ENCODE data around the gene ARRDC5.

DNA sequence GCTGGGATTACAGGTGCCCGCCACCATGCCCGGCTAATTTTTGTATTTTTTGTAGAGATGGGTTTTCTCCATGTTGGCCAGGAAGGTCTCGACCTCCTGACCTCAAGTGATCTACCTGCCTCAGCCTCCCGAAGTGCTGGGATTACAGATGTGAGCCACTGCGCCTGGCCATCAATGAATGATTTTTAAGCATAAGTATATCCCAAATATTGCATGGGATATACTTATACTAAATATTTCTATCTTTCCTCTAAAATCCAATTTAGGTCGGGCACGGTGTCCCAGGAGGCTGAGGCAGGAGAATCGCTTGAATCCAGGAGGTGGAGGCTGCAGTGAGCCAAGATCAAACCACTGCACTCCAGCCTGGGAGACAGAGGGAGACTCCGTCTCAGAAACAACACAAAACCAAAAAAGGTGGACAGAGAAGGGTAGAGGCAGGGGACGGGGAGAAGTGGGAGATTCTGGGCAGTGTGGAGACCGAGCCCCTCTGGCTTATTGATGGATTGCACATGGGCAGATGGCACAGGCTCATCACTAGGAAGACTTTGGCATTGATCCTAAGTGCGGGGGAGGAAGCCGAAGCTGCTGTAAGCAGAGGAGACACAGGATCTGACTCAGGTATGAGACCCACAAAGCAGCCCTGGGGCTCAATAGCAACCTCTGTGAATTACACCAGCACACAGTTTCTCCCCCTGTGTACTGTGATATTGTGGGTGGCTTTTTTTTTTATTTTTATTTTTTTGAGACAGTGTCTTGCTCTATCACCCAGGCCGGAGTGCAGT lies 13.5 kb downstream of the ARRDC5 start:
- TF ChIP-seq, protein P1, sequence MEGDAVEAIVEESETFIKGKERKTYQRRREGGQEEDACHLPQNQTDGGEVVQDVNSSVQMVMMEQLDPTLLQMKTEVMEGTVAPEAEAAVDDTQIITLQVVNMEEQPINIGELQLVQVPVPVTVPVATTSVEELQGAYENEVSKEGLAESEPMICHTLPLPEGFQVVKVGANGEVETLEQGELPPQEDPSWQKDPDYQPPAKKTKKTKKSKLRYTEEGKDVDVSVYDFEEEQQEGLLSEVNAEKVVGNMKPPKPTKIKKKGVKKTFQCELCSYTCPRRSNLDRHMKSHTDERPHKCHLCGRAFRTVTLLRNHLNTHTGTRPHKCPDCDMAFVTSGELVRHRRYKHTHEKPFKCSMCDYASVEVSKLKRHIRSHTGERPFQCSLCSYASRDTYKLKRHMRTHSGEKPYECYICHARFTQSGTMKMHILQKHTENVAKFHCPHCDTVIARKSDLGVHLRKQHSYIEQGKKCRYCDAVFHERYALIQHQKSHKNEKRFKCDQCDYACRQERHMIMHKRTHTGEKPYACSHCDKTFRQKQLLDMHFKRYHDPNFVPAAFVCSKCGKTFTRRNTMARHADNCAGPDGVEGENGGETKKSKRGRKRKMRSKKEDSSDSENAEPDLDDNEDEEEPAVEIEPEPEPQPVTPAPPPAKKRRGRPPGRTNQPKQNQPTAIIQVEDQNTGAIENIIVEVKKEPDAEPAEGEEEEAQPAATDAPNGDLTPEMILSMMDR (conservative IDR thresholded peaks at IDR 0.05 in 1 of 2, IDR thresholded peaks at IDR 0.05 in 1 of 2; ENCODE audit: low read depth in 1 of 2, low read length in 2 of 2) = no peak
- no peak for TF ChIP-seq EZH2 (IDR thresholded peaks at IDR 0.05; ENCODE audit: low read length, missing control alignments)
